ENCODE data around the gene COQ5.
"Not testable (repeated sequence)": the region's sequence is repeated elsewhere in the genome, so short reads cannot be mapped to it uniquely, and the experiment has no call there.

The COQ5 gene

GRCh38 chr12:120497524-120498150 is 31.3 kb downstream of the COQ5 start:
- Mint-ChIP-seq H3K27me3 (no peaks in the 10 kb centered on the region), H3K4me3 (peak overlapping the region; percentile 95), H3K36me3 (peaks cover 4% of the 10 kb centered on the region), H3K27ac (peak overlapping the region; percentile 93), H3K9me3 (ENCODE audit: low read depth) (no peaks in the 10 kb centered on the region), H3K4me1 (ENCODE audit: low read depth) (peaks cover 25% of the 10 kb centered on the region)

GRCh38 chr12:120496413-120497340 is 32.3 kb downstream of the COQ5 start:
- Mint-ChIP-seq H3K4me3 (peak overlapping the region; percentile 95), H3K9me3 (ENCODE audit: low read depth) (no peaks in the 10 kb centered on the region), H3K4me1 (ENCODE audit: low read depth) (peaks cover 25% of the 10 kb centered on the region), H3K36me3 (peaks cover 4% of the 10 kb centered on the region), H3K27me3 (no peaks in the 10 kb centered on the region), H3K27ac (peak overlapping the region; percentile 93)

- Mint-ChIP-seq H3K27me3 (no peaks in the 10 kb centered on the region), H3K4me3 (peak within 1 kb of the TSS; percentile 95), H3K27ac (peak within 1 kb of the TSS; percentile 93), H3K4me1 (ENCODE audit: low read depth) (peaks cover 25% of the 10 kb centered on the region), H3K9me3 (ENCODE audit: low read depth) (no peaks in the 10 kb centered on the region), H3K36me3 (peaks cover 4% of the 10 kb centered on the region)
Observed at GRCh38 chr12:120495731-120496412, 33.1 kb downstream of the COQ5 start, which contains the start of gene DYNLL1. Gene DYNLL1, plus strand, starts transcription at chr12:120496113. Its CDS starts 309 bp downstream, at chr12:120496422.

GRCh38 chr12:120495186-120495730 is 33.7 kb downstream of the COQ5 start:
- no peaks in the 10 kb centered on the region for H3K27me3 Mint-ChIP-seq
- H3K4me3 Mint-ChIP-seq: peak overlapping the region; percentile 95
- peaks cover 4% of the 10 kb centered on the region for H3K36me3 Mint-ChIP-seq
- H3K4me1 Mint-ChIP-seq (ENCODE audit: low read depth): peaks cover 25% of the 10 kb centered on the region
- H3K27ac Mint-ChIP-seq: peak overlapping the region; percentile 80
- no peaks in the 10 kb centered on the region for H3K9me3 Mint-ChIP-seq (ENCODE audit: low read depth)

- Mint-ChIP-seq H3K9me3 (ENCODE audit: low read depth) (no peaks in the 10 kb centered on the region), H3K4me3 (no peak overlapping the region), H3K27me3 (no peaks in the 10 kb centered on the region), H3K36me3 (no peaks in the 10 kb centered on the region), H3K4me1 (ENCODE audit: low read depth) (peaks cover 8% of the 10 kb centered on the region), H3K27ac (no peak overlapping the region)
Observed at GRCh38 chr12:120490833-120491512, 38.0 kb downstream of the COQ5 start.

- Mint-ChIP-seq H3K27ac (no peak overlapping the region), H3K9me3 (ENCODE audit: low read depth) (no peaks in the 10 kb centered on the region), H3K36me3 (no peaks in the 10 kb centered on the region), H3K27me3 (no peaks in the 10 kb centered on the region), H3K4me3 (no peak overlapping the region), H3K4me1 (ENCODE audit: low read depth) (peaks cover 6% of the 10 kb centered on the region)
Observed at GRCh38 chr12:120490325-120490724, 38.6 kb downstream of the COQ5 start.

GRCh38 chr12:120489018-120489417 is 39.9 kb downstream of the COQ5 start:
- H3K9me3 Mint-ChIP-seq (ENCODE audit: low read depth): no peaks in the 10 kb centered on the region
- H3K4me3 Mint-ChIP-seq: no peak overlapping the region
- H3K4me1 Mint-ChIP-seq (ENCODE audit: low read depth): no peaks in the 10 kb centered on the region
- H3K27ac Mint-ChIP-seq: no peak overlapping the region
- no peaks in the 10 kb centered on the region for H3K36me3 Mint-ChIP-seq
- H3K27me3 Mint-ChIP-seq: no peaks in the 10 kb centered on the region

- Mint-ChIP-seq H3K4me3 (no peak overlapping the region), H3K27ac (no peak overlapping the region), H3K4me1 (ENCODE audit: low read depth) (no peaks in the 10 kb centered on the region), H3K9me3 (ENCODE audit: low read depth) (no peaks in the 10 kb centered on the region), H3K36me3 (peaks cover 3% of the 10 kb centered on the region), H3K27me3 (no peaks in the 10 kb centered on the region)
Observed at GRCh38 chr12:120488057-120488640, 40.8 kb downstream of the COQ5 start.

- not testable (repeated sequence) for H3K27ac Mint-ChIP-seq; H3K4me1 Mint-ChIP-seq (ENCODE audit: low read depth); H3K36me3 Mint-ChIP-seq; H3K27me3 Mint-ChIP-seq; H3K4me3 Mint-ChIP-seq; H3K9me3 Mint-ChIP-seq (ENCODE audit: low read depth)
Observed at GRCh38 chr12:120487552-120487951, 41.4 kb downstream of the COQ5 start.

- no peak overlapping the region for H3K27ac Mint-ChIP-seq
- H3K27me3 Mint-ChIP-seq: no peaks in the 10 kb centered on the region
- H3K4me3 Mint-ChIP-seq: no peak overlapping the region
- H3K36me3 Mint-ChIP-seq: peaks cover 4% of the 10 kb centered on the region
- no peaks in the 10 kb centered on the region for H3K9me3 Mint-ChIP-seq (ENCODE audit: low read depth)
- H3K4me1 Mint-ChIP-seq (ENCODE audit: low read depth): no peaks in the 10 kb centered on the region
Observed at GRCh38 chr12:120485961-120486881, 42.7 kb downstream of the COQ5 start.

GRCh38 chr12:120483621-120484020 is 45.3 kb downstream of the COQ5 start:
- Mint-ChIP-seq H3K27ac (no peak overlapping the region), H3K4me1 (ENCODE audit: low read depth) (no peaks in the 10 kb centered on the region), H3K36me3 (peaks cover 4% of the 10 kb centered on the region), H3K27me3 (no peaks in the 10 kb centered on the region), H3K9me3 (ENCODE audit: low read depth) (no peaks in the 10 kb centered on the region), H3K4me3 (no peak overlapping the region)

GRCh38 chr12:120481022-120481767 is 47.8 kb downstream of the COQ5 start:
- Mint-ChIP-seq H3K4me3 (no peak overlapping the region), H3K36me3 (peaks cover 4% of the 10 kb centered on the region), H3K27ac (no peak overlapping the region), H3K4me1 (ENCODE audit: low read depth) (no peaks in the 10 kb centered on the region), H3K9me3 (ENCODE audit: low read depth) (no peaks in the 10 kb centered on the region), H3K27me3 (no peaks in the 10 kb centered on the region)

GRCh38 chr12:120480211-120480610 is 48.7 kb downstream of the COQ5 start:
- H3K4me1 Mint-ChIP-seq (ENCODE audit: low read depth): no peaks in the 10 kb centered on the region
- H3K27me3 Mint-ChIP-seq: no peaks in the 10 kb centered on the region
- H3K9me3 Mint-ChIP-seq (ENCODE audit: low read depth): no peaks in the 10 kb centered on the region
- peaks cover 4% of the 10 kb centered on the region for H3K36me3 Mint-ChIP-seq
- H3K4me3 Mint-ChIP-seq: no peak overlapping the region
- no peak overlapping the region for H3K27ac Mint-ChIP-seq

Data from activated naive CD8-positive, alpha-beta T cell (primary cell).